HUES6 (cell line): ENCODE measurements around the gene RPS8.
A peak's percentile ranks its signal among the peaks of the same experiment; 100 is the strongest.
"Not testable (repeated sequence)": the region's sequence is repeated elsewhere in the genome, so short reads cannot be mapped to it uniquely, and the experiment has no call there.

ENCODE experiments used
- H3K27ac ChIP-seq: 2 replicates; pipeline ENCODE4 v1.7.0; 2013; ENCODE audit warnings: low read depth, mild to moderate bottlenecking, low read length, inconsistent platforms
- H3K27me3 ChIP-seq: 2 replicates; pipeline ENCODE4 v1.6.1; 2013; ENCODE audit warnings: low read length; ENCODE audit not compliant: control insufficient read depth, insufficient read depth
- H3K36me3 ChIP-seq: 2 replicates; pipeline ENCODE4 v1.6.1; 2013; ENCODE audit warnings: low read length; ENCODE audit not compliant: control insufficient read depth, insufficient read depth
- H3K4me1 ChIP-seq: 2 replicates; pipeline ENCODE4 v1.6.1; 2013; ENCODE audit warnings: low read length; ENCODE audit not compliant: control insufficient read depth, insufficient read depth
- H3K4me3 ChIP-seq: 2 replicates; pipeline ENCODE4 v1.5.1; 2013; ENCODE audit warnings: low read depth, low read length
- H3K9ac ChIP-seq: one replicate; pipeline ENCODE4 v1.6.1; 2013; ENCODE audit warnings: mild to moderate bottlenecking, low read length
- H3K9me3 ChIP-seq: 2 replicates; pipeline ENCODE4 v1.6.1; 2013; ENCODE audit warnings: low read depth, low read length; ENCODE audit not compliant: control insufficient read depth, insufficient read depth

Gene RPS8

GRCh38 chr1:44805311-44806024, 30.1 kb downstream of the RPS8 start:
- Histone ChIP-seq H3K9me3 (no peaks in the 10 kb centered on the region), H3K27me3 (0 out of 2 replicates have a peak, but pooled peaks cover 2% of the 10 kb centered on the region), H3K27ac (no peak overlapping the region), H3K9ac (no peak overlapping the region), H3K4me1 (peaks cover 46% of the 10 kb centered on the region), H3K4me3 (no peak overlapping the region), H3K36me3 (peaks cover 44% of the 10 kb centered on the region)

GRCh38 chr1:44806025-44806703, 30.8 kb downstream of the RPS8 start:
- Histone ChIP-seq H3K36me3 (peaks cover 44% of the 10 kb centered on the region), H3K27ac (peak overlapping the region; percentile 97), H3K9me3 (no peaks in the 10 kb centered on the region), H3K27me3 (no peaks in the 10 kb centered on the region), H3K4me3 (no peak overlapping the region), H3K4me1 (peaks cover 44% of the 10 kb centered on the region), H3K9ac (peak overlapping the region; percentile 96)

DNA sequence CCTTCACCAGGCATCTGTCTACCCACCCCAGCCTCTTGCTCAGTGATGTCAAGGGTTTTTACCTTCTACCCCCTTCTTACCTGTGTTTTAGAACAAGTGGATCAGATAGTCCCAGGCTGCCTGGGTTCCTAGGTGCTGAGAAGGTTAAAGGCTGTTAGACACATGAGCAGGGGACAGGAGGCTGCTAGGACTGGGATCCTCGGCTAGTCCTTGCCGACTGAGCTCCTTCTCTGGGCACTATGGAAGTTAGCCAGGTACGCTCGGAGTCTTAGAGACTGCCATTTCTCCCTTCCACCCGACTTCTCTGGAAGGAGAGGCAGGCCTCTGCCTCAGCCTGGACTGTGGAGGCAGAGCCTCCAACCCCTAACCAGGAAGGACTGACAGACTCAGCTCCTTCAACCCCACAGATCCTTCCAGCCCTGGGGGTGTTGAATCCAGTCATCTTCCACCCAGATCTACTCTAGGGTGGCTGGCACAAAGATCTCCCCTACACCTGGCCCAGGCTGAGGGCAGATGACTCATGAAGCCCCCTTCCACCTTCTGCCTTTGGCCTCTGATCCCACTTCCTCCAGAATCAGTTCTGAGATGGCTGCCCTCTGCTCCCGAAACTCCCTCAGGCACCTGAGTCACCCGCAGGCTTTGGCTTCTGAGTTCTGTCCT, 31.5 kb downstream of the RPS8 start, which contains the start of gene DYNLT4:
Gene DYNLT4, minus strand, starts transcription at position 648 of the 660 bp plus-strand sequence. CDS start 683 bp downstream, outside the sequence.
- peaks cover 49% of the 10 kb centered on the region for H3K4me1 ChIP-seq

GRCh38 chr1:44807364-44808062, 32.2 kb downstream of the RPS8 start:
- Histone ChIP-seq H3K9me3 (no peaks in the 10 kb centered on the region), H3K36me3 (peaks cover 36% of the 10 kb centered on the region), H3K4me3 (peak overlapping the region; percentile 20; the same call in 1 of the 2 replicates), H3K4me1 (peaks cover 46% of the 10 kb centered on the region), H3K27ac (peak overlapping the region; percentile 97), H3K27me3 (no peaks in the 10 kb centered on the region), H3K9ac (peak overlapping the region; percentile 96)

More for the DNA sequence above, 31.5 kb downstream of the RPS8 start, which contains the start of gene DYNLT4:
- Histone ChIP-seq H3K4me3 (peak within 1 kb of the TSS; percentile 20; the same call in 1 of the 2 replicates), H3K36me3 (peaks cover 43% of the 10 kb centered on the region), H3K9ac (peak within 1 kb of the TSS; percentile 96), H3K27ac (peak within 1 kb of the TSS; percentile 97), H3K27me3 (no peaks in the 10 kb centered on the region), H3K9me3 (no peaks in the 10 kb centered on the region)

DNA sequence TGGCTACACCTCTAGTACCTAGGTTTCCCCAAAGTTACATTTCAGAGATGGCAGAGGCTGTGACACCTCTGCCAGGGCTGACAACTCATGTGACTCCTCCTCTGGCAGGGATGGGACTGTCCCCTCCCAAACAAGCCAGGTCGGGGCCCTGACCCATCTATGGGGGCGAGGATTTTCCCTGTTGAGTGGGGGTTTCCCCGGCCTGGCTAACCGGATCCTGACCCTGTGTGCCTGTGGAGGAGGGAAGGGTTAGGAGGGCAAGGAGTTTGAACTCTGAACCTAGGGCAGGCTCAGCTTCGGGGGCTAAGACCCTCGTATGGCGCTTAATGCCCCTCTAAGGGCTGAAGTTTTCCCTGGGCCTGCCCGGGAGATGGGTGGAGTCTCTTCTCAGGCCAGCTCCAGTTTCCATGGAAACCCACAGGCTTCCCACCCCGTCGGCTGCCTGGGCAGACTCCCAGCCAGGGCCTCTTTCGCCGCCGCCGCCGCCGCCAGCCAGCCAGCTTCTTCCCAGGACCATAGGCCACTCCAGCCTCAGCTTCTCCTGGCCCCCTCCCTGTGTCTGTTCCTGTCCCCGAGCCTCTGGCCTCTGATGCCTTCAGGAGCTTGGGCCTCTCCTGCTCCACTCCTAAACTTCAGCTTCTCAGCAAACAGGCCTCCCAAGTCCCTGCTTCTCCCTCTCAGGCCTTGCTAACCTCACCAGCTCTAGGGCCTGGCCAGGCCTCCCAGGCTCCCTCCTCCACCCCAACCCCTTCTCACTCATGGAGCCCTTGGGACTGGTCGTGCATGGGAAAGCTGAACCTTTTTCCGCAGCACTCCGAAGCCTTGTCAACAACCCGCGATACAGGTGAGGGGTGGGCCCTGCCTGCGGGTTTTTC, 33.0 kb downstream of the RPS8 start, which contains the start of gene BTBD19:
Gene BTBD19, plus strand, starts transcription at position 461 of the 875 bp plus-strand sequence. Its CDS starts 298 bp downstream, at position 759.
- Histone ChIP-seq H3K27ac (peak within 1 kb of the TSS; percentile 97), H3K36me3 (peaks cover 28% of the 10 kb centered on the region), H3K4me1 (peaks cover 50% of the 10 kb centered on the region), H3K9ac (peak within 1 kb of the TSS; percentile 96), H3K4me3 (peak within 1 kb of the TSS; percentile 32; the same call in 1 of the 2 replicates), H3K9me3 (no peaks in the 10 kb centered on the region), H3K27me3 (no peaks in the 10 kb centered on the region)

GRCh38 chr1:44808938-44809917, 33.9 kb downstream of the RPS8 start:
- H3K4me1 ChIP-seq: peaks cover 50% of the 10 kb centered on the region
- H3K9ac ChIP-seq: peak overlapping the region; percentile 96
- peak overlapping the region; percentile 32; the same call in 1 of the 2 replicates for H3K4me3 ChIP-seq
- H3K27me3 ChIP-seq: no peaks in the 10 kb centered on the region
- H3K36me3 ChIP-seq: peaks cover 19% of the 10 kb centered on the region
- H3K27ac ChIP-seq: peak overlapping the region; percentile 97; the same call in 1 of the 2 replicates
- no peaks in the 10 kb centered on the region for H3K9me3 ChIP-seq

GRCh38 chr1:44810101-44810761, 34.9 kb downstream of the RPS8 start:
- Histone ChIP-seq H3K27me3 (no peaks in the 10 kb centered on the region), H3K36me3 (peaks cover 12% of the 10 kb centered on the region), H3K4me1 (peaks cover 53% of the 10 kb centered on the region), H3K9ac (no peak overlapping the region), H3K27ac (no peak overlapping the region), H3K9me3 (no peaks in the 10 kb centered on the region), H3K4me3 (no peak overlapping the region)

- not testable (repeated sequence) for H3K36me3 ChIP-seq, H3K27me3 ChIP-seq, H3K27ac ChIP-seq, H3K9me3 ChIP-seq, H3K4me3 ChIP-seq, H3K9ac ChIP-seq
- peaks cover 53% of the 10 kb centered on the region for H3K4me1 ChIP-seq
These were observed 35.4 kb downstream of the RPS8 start for GRCh38 chr1:44810762-44811105.

DNA sequence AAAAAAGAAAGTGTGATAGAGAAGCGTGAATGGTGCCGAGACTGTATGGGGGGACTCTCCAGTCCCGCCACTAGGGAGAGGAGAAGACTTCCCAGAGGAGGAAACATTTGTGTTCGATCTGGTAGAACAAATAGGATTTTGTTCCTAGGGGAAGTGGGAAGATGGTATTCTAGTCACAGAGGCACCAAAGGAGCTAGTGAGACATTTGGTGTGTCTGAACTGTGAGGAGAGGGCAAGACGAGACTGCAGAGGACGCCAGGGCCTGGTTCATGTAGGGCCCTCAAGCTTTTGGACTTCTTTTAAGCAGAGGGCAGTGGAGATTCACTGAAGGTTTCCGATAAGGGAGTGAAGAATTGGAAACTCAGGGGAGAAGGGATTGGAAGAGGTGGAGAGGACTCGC, 35.9 kb downstream of the RPS8 start:
- H3K4me3 ChIP-seq: no peak overlapping the region
- H3K36me3 ChIP-seq: peaks cover 4% of the 10 kb centered on the region; the same call in 1 of the 2 replicates
- peaks cover 53% of the 10 kb centered on the region for H3K4me1 ChIP-seq
- H3K27me3 ChIP-seq: no peaks in the 10 kb centered on the region
- H3K27ac ChIP-seq: no peak overlapping the region
- no peak overlapping the region for H3K9ac ChIP-seq
- H3K9me3 ChIP-seq: no peaks in the 10 kb centered on the region
